ENCODE measurements around the gene RGS12. TPM values are rescaled to one million over a fixed set of nuclear protein-coding genes. Genes with fewer than 3 reads are reported as not detected.

The RGS12 gene
- total RNA-seq, 1 donor from 2014 or later, result 21.9 TPM

DNA sequence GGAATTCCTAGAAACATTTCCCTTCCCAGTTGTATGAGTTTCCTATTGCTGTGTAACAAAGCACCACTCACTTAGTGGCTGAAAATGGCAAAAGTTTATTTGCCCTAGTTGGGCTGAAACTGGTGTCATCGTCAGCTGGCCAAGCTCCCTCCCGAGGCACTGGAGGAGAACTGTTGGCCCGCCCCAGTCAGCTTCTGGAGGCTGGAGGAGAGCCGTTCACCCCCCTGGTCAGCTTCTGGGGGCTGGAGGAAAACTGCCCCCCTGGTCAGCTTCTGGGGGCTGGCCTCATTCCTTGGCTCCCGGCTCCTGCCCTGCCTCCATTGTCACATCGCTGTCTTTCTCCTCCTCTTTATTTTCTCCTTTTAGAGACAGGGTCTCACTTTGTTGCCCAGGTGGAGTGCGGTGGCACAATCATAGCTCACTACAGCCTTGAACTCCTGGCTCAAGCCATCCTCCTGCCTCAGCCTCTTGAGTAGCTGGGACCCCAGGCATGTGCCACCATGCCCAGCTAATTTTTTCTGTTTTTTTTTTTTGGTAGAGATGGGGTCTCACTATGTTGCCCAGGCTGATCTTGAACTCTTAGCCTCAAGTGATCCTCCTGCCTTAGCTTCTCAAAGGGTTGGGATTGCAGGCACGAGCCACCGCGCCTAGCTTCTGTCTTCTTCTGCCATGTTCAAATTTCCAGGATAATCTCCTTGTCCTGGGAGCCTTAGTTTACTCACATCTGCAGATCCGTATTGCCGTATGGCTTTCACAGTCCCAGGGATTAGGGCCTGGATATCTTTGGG lies 3.2 kb downstream of the RGS12 start:
- Mint-ChIP-seq H3K27ac (ENCODE audit: unreplicated experiment) (no peak overlapping the region), H3K9me3 (ENCODE audit: unreplicated experiment) (peaks cover 6% of the 10 kb centered on the region), H3K4me1 (ENCODE audit: low read depth, unreplicated experiment) (peaks cover 6% of the 10 kb centered on the region), H3K4me3 (ENCODE audit: unreplicated experiment) (peak overlapping the region; percentile 14), H3K36me3 (ENCODE audit: low read depth, unreplicated experiment) (peaks cover 3% of the 10 kb centered on the region), H3K27me3 (ENCODE audit: low read depth, unreplicated experiment) (peaks cover 4% of the 10 kb centered on the region)
- Histone ChIP-seq H3K27me3 (ENCODE audit: insufficient read depth, low read length) (no peaks in the 10 kb centered on the region), H3K79me2 (ENCODE audit: insufficient read depth, low read length) (peaks cover 75% of the 10 kb centered on the region), H3K4me1 (ENCODE audit: insufficient read depth, low read length) (peaks cover 16% of the 10 kb centered on the region), H4K20me1 (ENCODE audit: insufficient read depth, low read length) (peaks cover 64% of the 10 kb centered on the region), H3K4me3 (ENCODE audit: insufficient read depth, low read depth, low read length) (no peak overlapping the region), H2AFZ (ENCODE audit: low read depth, low read length) (no peak overlapping the region), H3K27ac (ENCODE audit: low read depth, low read length) (no peak overlapping the region), H3K9ac (ENCODE audit: low read length) (no peak overlapping the region), H3K4me2 (ENCODE audit: low read length) (no peak overlapping the region), H3K9me3 (ENCODE audit: insufficient read depth, low read depth, low read length) (peaks cover 4% of the 10 kb centered on the region), H3K36me3 (ENCODE audit: insufficient read depth, low read length) (no peaks in the 10 kb centered on the region)
- no peak for TF ChIP-seq CTCF (IDR thresholded peaks at IDR 0.05; ENCODE audit: insufficient read depth, low read depth, low read length)
- TF ChIP-seq EZH2 (IDR thresholded peaks at IDR 0.05; ENCODE audit: insufficient read depth, low read length), result no peak
- FAIRE-seq (no peak), DNase-seq (ENCODE audit: low read depth) (no peak)

DNA sequence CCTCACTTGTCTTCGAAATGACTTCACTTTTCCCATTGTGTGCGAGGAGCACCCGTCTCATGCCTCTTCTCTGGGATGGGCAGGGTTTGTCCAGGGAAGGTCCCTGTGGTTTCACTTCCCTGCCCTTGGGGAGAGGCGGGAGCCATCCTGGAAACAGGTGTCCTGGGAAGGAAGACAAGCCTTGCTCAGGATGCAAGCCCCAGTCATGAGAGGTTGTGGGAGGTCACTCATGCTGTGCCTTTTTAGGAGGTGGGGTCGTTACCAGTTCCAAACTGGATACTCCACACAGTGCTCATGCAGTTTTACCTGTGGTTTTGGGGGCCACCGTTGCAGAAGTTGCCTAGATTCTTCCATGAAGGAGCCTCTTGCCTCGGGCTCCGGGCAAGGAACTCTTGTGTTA lies 3.8 kb downstream of the RGS12 start:
- H3K9me3 ChIP-seq (ENCODE audit: insufficient read depth, low read depth, low read length), result peaks cover 4% of the 10 kb centered on the region
- H4K20me1 ChIP-seq (ENCODE audit: insufficient read depth, low read length), result peaks cover 70% of the 10 kb centered on the region
- Mint-ChIP-seq H3K27ac (ENCODE audit: unreplicated experiment) (no peak overlapping the region), H3K4me1 (ENCODE audit: low read depth, unreplicated experiment) (peaks cover 7% of the 10 kb centered on the region), H3K36me3 (ENCODE audit: low read depth, unreplicated experiment) (peaks cover 3% of the 10 kb centered on the region), H3K27me3 (ENCODE audit: low read depth, unreplicated experiment) (peaks cover 2% of the 10 kb centered on the region), H3K9me3 (ENCODE audit: unreplicated experiment) (peaks cover 6% of the 10 kb centered on the region), H3K4me3 (ENCODE audit: unreplicated experiment) (peak overlapping the region; percentile 14)
- no peak overlapping the region for H3K4me2 ChIP-seq (ENCODE audit: low read length)
- no peaks in the 10 kb centered on the region for H3K36me3 ChIP-seq (ENCODE audit: insufficient read depth, low read length)
- H2AFZ ChIP-seq (ENCODE audit: low read depth, low read length), result no peak overlapping the region
- no peak for DNase-seq (ENCODE audit: low read depth)
- H3K27me3 ChIP-seq (ENCODE audit: insufficient read depth, low read length), result no peaks in the 10 kb centered on the region
- H3K4me3 ChIP-seq (ENCODE audit: insufficient read depth, low read depth, low read length), result no peak overlapping the region
- H3K27ac ChIP-seq (ENCODE audit: low read depth, low read length), result no peak overlapping the region
- peaks cover 82% of the 10 kb centered on the region for H3K79me2 ChIP-seq (ENCODE audit: insufficient read depth, low read length)
- TF ChIP-seq CTCF (IDR thresholded peaks at IDR 0.05; ENCODE audit: insufficient read depth, low read depth, low read length), result no peak
- no peak for TF ChIP-seq EZH2 (IDR thresholded peaks at IDR 0.05; ENCODE audit: insufficient read depth, low read length)
- no peak for FAIRE-seq
- peaks cover 13% of the 10 kb centered on the region for H3K4me1 ChIP-seq (ENCODE audit: insufficient read depth, low read length)
- no peak overlapping the region for H3K9ac ChIP-seq (ENCODE audit: low read length)
